HG02885 (cell line): ENCODE data around the gene HNRNPA0.

Source experiments
- ATAC-seq: cut with Tn5 transposase; IDR thresholded peaks from one replicate; pipeline ENCODE4 v1.9.1; 2021; ENCODE audit warnings: mild to moderate bottlenecking; ENCODE audit not compliant: unreplicated experiment, poor library complexity

The HNRNPA0 gene

DNA sequence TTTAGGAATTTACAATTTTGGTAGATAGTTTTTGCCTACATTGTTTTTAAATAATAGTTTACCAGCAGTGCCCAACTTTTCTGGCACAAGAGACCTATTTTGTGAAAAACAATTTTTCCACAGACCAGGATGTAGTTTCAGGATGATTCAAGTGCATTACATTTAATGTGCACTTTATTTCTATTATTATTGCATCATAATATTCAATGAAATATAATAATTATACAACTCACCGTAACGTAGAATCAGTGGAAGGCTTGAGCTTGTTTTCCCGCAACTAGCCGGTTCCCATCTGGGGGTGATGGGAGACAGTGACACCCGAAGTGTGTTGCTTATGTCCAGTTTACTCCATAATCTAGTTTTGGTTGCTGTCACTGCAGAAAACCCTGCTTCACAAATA, 3.5 kb upstream of the HNRNPA0 start:
- no peak for ATAC-seq

DNA sequence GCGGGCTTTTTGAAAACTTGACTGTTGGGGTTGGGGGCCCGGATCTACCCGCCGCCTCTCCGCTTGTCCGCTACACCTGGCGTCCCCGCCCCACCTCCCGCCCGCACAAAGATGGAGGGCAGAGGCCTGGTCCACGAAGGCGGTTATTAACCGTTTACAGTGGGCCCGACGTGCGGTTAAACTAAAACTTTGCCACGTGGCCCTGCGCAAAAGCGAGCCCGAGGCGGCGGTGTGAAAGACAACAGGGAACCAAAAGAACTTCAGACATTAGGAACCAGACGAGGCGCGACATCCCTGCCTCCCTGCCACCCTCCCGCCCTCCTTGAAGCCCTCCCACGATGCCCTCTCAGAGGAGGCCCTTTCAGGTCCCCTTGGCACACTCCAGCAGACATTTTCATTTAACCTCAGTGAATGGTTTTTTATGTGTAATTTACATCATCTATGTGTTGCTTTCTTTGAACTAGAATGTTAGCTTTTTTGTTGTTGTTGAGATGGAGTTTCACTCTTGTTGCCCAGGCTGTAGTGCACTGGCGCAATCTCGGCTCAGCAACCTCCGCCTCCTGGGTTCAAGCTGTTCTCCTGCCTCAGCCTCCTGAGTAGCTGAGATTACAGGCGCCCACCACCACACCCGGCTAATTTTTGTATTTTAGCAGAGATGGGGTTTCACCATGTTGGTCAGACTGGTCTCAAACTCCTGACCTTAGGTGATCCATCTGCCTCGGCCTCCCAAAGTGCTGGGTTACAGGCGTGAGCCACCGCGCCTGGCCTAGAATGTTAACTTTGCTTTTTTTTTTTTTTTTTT, 999 bp upstream of the HNRNPA0 start:
- peak; percentile 18 for ATAC-seq

DNA sequence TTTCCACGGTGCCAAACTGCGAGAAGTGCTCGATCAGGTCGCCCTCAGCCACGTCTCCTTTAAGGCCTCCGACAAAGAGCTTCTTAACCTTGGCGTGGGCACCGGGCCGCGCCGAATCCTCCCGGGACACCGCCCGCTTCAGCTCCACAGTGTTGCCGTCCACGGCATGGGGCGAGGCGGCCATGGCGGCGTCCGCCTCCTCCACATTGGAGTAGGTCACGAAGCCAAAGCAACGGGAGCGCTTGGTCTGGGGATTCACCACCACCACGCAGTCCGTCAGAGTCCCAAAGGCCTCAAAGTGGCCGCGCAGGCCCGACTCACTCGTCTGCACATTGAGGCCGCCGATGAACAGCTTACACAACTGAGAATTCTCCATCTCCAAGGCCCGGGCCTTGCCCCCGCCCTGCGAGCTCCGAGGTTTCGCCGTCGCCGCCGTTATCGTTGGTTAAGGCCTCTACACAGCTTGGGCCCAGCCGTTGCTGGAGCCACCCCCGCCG, 424 bp downstream of the HNRNPA0 start:
- peak; percentile 16 for ATAC-seq

DNA sequence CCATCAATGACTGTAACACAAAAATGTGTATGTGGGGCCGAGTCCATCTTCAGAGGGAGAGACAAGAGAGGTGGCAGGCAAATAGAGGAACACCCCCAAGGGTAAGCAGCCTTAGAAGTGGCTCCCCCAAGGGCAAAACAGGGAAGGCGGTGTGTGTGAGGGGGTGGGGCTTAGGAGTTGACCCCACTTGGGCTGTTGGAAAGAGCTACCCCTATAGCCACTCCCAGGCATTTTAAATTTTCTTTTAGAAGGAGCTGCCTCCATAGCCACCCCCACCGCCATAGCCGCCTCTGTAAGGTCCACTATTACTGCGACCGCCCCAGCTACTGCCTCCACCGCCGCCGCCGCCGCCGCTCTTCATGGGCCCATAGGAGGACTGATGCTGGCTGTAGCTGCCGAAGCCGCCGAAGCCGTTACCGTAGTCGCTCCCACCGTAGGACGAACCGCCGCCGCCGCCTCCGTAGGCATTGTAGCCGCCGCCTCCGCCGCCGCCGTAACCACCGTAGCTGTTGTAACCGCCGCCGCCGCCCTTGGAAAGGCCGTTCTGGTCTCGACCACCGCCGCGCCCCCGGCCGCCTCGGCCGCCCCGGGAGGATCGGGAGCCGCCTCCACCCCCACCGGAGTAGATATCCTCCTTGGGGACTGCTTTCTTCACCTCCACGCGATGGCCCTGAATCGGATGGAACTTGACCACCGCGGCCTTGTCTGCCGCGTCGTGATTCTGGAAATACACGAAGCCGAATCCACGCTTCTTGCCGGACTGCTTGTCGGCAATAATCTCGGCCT, 1.1 kb downstream of the HNRNPA0 start:
- ATAC-seq = no peak

DNA sequence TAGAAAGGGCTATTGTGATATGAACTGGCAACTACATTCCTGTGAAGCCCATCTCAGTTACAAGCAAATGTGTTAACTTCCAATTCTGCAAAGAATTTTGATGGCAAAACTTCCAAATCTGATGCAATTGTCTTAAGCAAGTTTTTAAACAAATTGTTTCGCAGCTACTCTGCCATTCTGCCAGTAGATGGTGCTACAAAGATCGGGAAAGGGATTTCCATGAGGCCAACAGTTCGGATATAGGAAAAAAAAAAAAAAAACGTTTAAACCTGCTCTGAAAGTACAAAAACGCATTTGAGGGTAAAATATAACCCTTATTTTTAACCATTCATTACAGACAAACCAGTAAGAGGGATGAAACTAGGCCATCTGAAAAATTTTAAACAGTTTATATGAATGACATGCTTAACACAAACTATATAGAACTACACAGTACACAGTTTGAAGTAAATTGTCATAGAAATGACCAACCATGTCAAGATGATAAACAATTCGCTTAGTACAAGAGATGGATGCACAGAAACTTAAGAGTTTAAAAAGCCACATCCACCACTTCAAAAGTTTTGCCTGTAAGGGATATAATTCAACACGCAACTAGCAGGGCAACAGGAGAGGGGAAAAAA, 2.2 kb downstream of the HNRNPA0 start:
- ATAC-seq = no peak

DNA sequence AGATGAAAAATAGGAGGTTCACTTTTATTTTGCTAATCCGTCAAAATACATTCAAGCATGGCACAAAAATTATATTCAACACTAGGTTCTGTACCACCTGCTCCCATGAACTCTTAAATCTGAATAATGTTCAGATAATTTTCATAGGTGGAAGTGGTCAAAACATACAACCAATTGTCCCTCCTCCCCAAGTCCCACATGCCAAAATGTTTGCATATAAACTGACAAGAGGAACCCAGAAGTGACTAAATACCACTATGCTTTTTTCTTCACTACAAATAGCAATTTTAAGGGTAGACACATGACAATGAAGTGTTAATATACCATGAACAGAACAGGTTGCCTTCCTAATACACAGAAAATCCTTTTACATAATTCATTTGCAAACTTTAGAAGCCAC, 3.7 kb downstream of the HNRNPA0 start:
- no peak for ATAC-seq

DNA sequence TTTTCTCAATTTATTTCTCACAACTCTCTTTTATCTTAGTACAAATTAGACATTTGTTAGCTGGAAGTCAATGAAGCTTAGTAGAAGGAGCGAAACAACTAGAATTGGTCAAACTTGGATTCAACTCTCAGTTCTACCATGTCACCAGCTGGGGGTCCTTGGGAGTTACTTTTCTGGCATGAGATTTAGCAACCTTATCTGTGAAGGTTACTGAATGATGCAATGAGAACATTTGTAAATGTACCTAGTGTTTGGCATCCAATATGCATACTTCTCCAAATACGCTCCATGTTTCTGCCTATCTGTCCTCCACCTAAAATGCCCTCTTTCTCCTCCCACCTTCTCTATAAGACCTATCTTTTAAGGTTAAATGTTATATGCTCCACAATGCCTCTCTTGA, 6.3 kb downstream of the HNRNPA0 start:
- ATAC-seq = no peak

DNA sequence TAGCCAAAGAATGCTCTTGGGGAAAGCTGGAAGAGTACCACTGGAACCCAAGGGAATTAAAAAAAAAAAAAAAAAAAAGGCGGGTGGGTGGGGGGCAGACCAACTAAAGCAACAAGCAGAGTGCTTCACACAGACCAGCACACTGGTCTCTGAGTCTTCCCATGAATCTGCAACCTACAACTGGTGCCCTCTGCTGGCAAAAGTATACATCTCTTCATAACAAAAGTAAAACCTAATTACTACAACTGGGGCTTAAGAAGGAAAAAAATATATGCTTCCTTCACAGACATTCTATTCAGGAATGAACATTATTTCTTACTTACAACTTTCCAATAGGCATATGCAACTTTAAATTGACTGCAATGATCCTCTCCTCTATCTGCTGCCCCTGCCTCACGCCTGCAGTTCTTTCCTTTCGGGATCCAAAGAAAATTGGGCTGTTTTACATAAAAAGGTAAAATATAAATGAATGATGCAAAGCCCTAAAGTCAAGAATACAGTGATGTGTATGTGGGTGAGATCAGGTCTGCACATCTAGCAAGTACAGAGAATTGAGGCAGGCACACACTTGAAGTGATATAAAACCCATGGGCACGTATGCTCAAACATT, 11.0 kb downstream of the HNRNPA0 start:
- ATAC-seq = peak; percentile 59

DNA sequence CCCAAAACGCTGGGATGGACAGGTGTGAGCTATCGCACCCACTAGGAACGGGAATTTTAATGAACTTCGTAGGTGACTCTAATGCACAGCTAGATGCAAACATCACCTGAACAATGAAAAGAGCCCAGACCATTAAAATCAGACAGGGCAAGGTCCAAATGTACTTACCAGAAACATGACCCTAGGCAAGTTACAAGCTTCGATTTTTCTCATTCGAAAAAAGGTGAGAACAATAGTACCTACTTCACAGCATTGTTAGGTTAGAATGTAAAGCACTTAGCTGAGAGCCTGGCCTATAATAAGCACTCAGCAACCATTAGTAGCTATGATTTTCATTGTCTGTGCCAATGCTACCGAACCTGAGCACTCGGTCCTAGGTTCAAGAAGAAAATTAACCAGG, 12.4 kb downstream of the HNRNPA0 start:
- ATAC-seq = no peak

DNA sequence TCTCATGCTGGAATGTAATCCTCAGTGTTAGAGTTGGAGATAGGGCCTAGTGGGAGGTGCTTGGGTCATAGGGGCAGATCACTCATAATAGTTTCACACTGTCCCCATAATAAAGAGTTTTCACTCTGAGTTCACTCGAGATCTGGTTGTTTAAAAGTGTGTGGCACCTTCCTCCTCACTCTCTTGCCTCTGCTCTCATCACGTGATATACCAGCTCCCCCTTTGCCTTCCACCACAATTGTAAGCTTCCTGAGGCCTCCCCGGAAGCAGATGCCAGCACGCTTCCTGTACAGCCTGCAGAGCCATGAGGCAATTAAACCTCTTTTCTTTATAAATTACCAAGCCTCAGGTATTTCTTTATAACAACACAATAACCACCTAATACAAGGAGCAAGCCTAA, 14.4 kb downstream of the HNRNPA0 start:
- no peak for ATAC-seq

DNA sequence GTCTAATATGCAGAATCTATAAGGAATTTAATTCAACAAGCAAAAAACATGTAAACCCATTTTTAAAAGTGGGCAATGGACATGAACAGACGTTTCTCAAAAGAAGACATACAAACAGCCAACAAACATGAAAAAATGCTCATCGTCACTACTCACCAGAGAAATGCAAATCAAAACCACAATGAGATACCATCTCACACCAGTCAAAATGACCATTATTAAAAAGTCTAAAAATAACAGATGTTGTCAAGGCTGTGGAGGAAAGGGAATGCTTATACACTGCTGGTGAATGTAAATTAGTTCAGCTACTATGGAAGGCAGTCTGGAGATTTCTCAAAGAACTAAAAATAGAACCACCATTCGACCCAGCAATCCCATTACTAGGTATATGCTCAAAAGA, 15.2 kb downstream of the HNRNPA0 start:
- no peak for ATAC-seq

DNA sequence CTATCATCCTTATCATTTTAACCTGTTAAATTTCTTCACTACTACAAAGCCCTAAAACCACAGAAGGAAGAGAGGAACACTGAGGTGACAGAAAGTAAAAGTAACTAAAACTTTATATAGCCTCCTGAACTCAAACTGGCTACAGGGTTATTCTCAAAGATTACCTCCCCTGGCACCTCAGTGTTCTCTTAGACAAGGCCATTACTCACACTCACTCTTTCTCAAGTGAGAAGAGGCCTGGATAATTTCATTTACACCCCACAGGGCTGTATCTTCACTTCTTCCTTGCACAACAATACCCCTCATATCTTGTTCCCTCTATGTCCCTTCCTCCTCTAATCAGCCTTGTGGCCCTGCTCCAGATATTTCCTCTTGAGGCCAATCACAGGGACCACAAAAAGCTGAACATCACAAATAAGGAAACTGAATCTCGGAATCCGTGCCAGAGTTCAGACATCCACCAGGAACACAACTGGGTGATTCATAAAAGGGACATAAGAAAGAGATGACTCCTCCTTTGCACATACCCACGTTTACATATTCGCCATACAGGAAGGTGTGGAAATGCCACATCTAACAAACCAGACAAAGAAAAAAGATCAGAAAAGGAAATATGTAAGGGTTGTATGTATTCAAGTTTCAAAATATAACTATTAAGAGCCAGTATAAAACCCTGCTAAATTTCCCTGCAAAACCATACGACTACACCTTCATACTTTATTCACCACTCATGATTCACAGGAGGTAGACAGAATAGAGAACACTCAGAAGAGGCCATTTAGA, 16.6 kb downstream of the HNRNPA0 start:
- peak; percentile 45 for ATAC-seq

DNA sequence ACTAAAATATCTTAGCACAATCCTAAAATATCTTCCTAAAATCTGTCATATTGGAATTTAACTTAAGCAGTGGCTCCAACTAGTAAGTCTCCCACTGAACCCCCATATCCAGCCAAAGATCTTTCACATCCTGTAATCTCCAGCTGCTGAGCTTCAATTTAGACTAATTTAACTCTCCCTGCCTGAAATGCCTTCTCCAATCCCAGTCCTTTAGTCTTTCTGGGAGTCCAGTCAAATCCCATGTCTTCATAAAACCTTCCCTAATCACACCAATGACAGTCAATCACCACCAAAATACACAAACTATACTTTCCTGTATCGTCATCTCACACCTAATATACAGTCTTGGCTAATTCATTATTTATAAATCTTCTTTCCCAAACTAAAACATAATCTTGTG, 17.7 kb downstream of the HNRNPA0 start:
- ATAC-seq = no peak

DNA sequence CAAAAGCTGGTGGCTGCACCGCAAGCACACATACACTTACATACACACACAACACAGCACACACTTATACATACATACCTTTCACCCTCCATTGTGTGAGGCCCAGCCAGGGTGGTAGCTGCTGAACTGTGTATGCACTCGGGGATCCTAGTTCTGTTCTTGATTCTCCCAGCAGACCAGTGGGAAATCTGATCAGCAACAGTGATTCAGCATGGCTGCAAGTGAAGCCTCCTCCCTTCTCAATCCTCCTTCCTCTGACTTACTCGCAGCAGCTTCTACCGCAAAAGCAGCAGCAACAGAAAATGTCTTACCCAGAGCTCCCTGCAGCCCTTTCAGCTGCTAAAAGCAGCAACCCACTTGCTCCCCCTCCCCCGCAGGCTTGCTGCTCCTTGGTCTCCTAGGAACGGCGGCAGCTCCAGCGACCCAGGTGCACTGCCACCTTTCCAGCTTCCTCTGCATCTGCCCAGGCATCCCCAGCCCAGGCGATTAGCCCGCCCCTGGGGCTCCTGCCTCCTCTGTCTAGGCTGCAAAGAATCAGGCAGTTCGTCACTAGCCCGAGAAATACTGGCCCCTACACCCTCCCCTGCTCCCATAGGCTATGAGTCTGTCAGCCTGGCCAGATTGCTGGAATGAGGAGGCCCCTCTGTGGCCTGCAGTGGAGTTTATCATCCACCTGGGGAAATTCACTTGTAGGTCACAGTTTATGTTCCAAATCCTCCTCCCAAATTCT, 18.4 kb downstream of the HNRNPA0 start, which contains the start of gene KLHL3:
Gene KLHL3, minus strand, starts transcription at position 535 of the 730 bp plus-strand sequence. Its CDS starts 443 bp downstream, at position 92.
- ATAC-seq = peak; percentile 54

DNA sequence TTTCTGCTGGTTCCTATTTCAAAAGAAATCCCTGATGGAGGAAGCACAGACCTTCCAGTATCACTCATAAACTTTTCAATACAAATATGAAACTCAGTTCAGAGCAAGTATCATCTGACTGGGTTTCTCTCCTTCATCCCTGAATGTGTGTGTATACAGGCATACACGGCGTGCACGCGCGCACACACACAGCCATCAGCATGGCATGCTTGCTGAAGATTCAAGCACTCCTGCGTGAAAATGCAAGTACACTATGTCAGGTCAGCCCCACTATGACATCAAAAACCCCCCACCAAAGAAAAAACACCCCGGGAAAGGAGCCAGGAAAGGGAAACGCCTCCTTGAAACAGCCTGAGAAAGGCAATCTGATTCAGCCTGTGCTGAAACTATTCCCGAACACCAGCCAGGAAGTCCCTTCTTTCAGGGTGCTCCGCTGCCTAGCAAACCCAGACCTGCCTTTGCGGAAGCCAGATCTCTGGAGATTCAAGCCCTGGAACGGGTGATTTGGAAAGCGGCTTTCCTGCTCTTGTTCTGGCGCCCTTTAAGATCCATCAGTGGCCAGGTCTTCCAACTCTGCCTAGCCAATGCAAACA, 19.1 kb downstream of the HNRNPA0 start:
- no peak for ATAC-seq

DNA sequence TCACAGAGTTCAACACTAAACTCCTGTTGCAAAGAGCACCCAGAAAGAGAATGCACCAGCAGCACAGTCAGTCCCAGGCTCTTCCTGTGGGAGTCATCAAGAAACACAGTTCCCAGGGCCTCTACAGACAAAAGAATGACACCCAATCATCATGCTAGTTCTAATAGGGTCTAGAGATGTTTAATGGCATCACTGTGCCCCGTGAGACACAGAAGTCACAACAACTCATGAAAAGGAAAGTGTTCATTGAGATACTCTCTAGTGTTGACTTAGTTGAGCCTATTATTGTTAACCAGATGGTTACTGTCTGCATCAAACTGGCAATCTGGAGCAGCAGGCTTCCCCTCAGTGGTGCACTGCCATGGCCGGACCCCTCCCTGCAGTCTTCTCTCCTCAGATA, 19.8 kb downstream of the HNRNPA0 start:
- no peak for ATAC-seq

DNA sequence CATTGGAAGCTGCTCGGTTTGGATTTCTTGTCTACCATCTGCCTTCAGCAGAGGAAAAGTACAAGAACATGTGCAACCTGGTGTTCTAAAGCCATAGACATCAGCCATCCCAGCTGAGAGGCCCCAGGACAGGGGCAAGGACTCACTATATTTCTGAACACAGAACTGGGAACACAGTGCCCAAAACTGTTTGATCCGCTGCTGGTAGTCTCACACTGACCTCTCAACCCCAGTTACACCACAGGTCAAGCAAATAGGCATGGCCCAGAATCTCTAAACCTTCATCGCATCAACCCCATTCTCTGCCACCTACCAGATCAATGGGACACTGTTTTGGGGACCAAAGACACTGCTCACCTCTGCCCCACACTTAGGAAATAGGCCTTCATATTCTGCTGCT, 20.2 kb downstream of the HNRNPA0 start:
- ATAC-seq = no peak

DNA sequence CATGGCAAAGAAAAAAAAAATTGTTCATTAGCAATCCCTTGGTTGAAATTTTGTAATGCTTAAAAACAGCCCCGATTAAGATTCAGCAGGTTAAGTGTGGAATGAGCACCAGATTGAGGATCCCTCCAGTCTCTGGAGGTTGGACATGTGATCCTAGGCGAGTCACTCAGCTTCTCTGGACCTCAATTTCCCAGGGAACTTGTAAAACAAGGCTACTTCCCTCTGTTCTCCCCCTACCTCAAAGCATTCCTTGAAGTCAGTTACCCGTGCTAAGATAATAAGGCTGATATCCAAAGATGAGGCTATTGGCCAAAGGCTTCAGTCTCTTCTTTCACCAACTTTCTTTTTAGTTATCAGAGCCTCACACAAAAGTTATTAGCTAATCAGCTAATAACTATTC, 21.2 kb downstream of the HNRNPA0 start:
- ATAC-seq = no peak

DNA sequence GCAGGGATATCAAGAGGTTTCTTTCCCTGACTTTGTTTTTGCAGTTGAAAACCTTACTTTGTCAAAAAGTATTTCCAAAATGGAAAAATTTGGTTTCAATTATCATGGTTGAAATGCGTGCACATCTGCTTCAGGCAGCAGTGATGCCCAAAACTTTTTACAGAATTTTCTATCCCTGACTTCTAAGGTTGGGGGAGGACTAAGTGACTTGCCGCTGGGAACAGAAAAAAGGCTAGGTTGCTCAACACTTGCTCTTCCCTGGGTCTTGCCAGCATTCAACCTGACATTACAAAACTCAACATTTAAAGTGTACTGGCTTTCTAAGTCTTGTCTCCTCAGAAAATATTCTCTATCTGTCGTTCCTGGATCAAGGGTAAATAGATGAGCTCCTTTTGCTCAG, 23.0 kb downstream of the HNRNPA0 start:
- ATAC-seq = no peak
